Common myeloid progenitor, CD34-positive (primary cell): Measurements from ENCODE around the gene HOGA1.
"Not testable (repeated sequence)": the region's sequence is repeated elsewhere in the genome, so short reads cannot be mapped to it uniquely, and the experiment has no call there.

Source experiments
- CTCF ChIA-PET: fragments of 350-600 bp; sonication (Branson Sonifier 250); formaldehyde crosslinking; loops from one replicate; lab custom pipeline; 2021; ENCODE audit warnings: antibody characterized with exemption; lab: Charles Lee
- POLR2A ChIA-PET: fragments of 350-600 bp; sonication (Branson Sonifier 250); formaldehyde crosslinking; loops from one replicate; lab custom pipeline; 2021; ENCODE audit warnings: antibody characterized with exemption; lab: Charles Lee
- DNase-seq, 3 donors: peaks; one replicate each; pipeline versions ENCODE4 v3.0.0 to v3.0.0-alpha.2; 2013
- H3K27ac ChIP-seq, 2 experiments: 1 replicate in 1 of 2; 2 replicates in 1 of 2; pipeline ENCODE4 v1.7.0; 2013; ENCODE audit warnings: inconsistent platforms in 2 of 2, low read length in 2 of 2, mild to moderate bottlenecking in 2 of 2, low read depth in 1 of 2, moderate library complexity in 1 of 2; ENCODE audit not compliant: severe bottlenecking in 2 of 2, insufficient read depth in 1 of 2, poor library complexity in 1 of 2
- H3K27me3 ChIP-seq, 5 experiments: replicated peaks in 2 of 5; 1 replicate in 3 of 5; 2 replicates in 2 of 5; pipeline versions ENCODE4 v1.6.1 to v1.7.0; 2013; ENCODE audit warnings: low read length in 4 of 5, mild to moderate bottlenecking in 2 of 5, moderate library complexity in 2 of 5, inconsistent platforms in 1 of 5; ENCODE audit not compliant: insufficient read depth in 5 of 5, control insufficient read depth in 4 of 5
- H3K36me3 ChIP-seq, 4 experiments: 1 replicate in 2 of 4; 2 replicates in 2 of 4; pipeline versions ENCODE4 v1.6.1 to v1.7.0; 2013; ENCODE audit warnings: low read length in 3 of 4, control low read depth in 1 of 4, mild to moderate bottlenecking in 1 of 4; ENCODE audit not compliant: control insufficient read depth in 4 of 4, insufficient read depth in 4 of 4
- H3K4me1 ChIP-seq, 4 experiments: 1 replicate in 3 of 4; 2 replicates in 1 of 4; pipeline versions ENCODE4 v1.6.1 to v1.7.1; 2013; ENCODE audit warnings: low read length in 3 of 4, mild to moderate bottlenecking in 3 of 4, control low read depth in 1 of 4, inconsistent platforms in 1 of 4, moderate library complexity in 1 of 4; ENCODE audit not compliant: control insufficient read depth in 4 of 4, insufficient read depth in 4 of 4; ENCODE audit errors: control extremely low read depth in 1 of 4
- H3K4me3 ChIP-seq, 7 experiments: 1 replicate in 4 of 7; 2 replicates in 3 of 7; pipeline versions ENCODE4 v1.5.1 to v1.7.0; 2013; ENCODE audit warnings: mild to moderate bottlenecking in 7 of 7, low read length in 6 of 7, moderate library complexity in 6 of 7, inconsistent platforms in 2 of 7, low read depth in 2 of 7, control low read depth in 1 of 7; ENCODE audit not compliant: insufficient read depth in 4 of 7, control insufficient read depth in 1 of 7; ENCODE audit errors: extremely low read depth in 1 of 7
- H3K9me3 ChIP-seq, 5 experiments: 1 replicate in 4 of 5; 2 replicates in 1 of 5; pipeline versions ENCODE4 v1.6.1 to v1.7.1; 2013; ENCODE audit warnings: low read length in 4 of 5, mild to moderate bottlenecking in 2 of 5, inconsistent platforms in 1 of 5, low read depth in 1 of 5, moderate library complexity in 1 of 5; ENCODE audit not compliant: control insufficient read depth in 4 of 5, insufficient read depth in 2 of 5; ENCODE audit errors: control extremely low read depth in 1 of 5
- WGBS: methylation state at CpG from one replicate; pipeline ENCODE4 v1.1.5; 2013; ENCODE audit not compliant: insufficient coverage; 5-methylcytosine and 5-hydroxymethylcytosine counted together

HOGA1 gene

GRCh38 chr10:97573672-97574071 is 10.5 kb upstream of the HOGA1 start:
- H3K36me3 ChIP-seq, result peaks cover 0 to 8% (median 0%) of the 10 kb centered on the region in 4 experiments
- ChIA-PET POLR2A (no interaction called here), CTCF (interaction anchor here (0.6 to 2.7 kb wide), 5 partner anchors 25 to 1963 kb away, joined by 3 to 8 read pairs (median 3); no protein-coding TSS in a partner anchor)
- no peaks in the 10 kb centered on the region for H3K9me3 ChIP-seq
- H3K4me3 ChIP-seq, result no peak overlapping the region
- WGBS, result 49% methylated on average over 2 of the region's 2 CpGs
- DNase-seq, result no peak
- peaks cover 0 to 12% (median 2%) of the 10 kb centered on the region in 5 experiments for H3K27me3 ChIP-seq
- H3K4me1 ChIP-seq, result peaks cover 0 to 1% (median 0%) of the 10 kb centered on the region in 4 experiments
- no peak overlapping the region for H3K27ac ChIP-seq

- Histone ChIP-seq H3K27me3 (peaks cover 0 to 15% (median 3%) of the 10 kb centered on the region in 5 experiments), H3K4me3 (no peak overlapping the region), H3K9me3 (no peaks in the 10 kb centered on the region), H3K36me3 (peaks cover 0 to 3% (median 0%) of the 10 kb centered on the region in 4 experiments), H3K27ac (no peak overlapping the region), H3K4me1 (peaks cover 0 to 1% (median 0%) of the 10 kb centered on the region in 4 experiments)
- WGBS, result 68% methylated on average over 4 of the region's 4 CpGs
- peak; percentile 41 to 78 (median 77) for DNase-seq
- ChIA-PET CTCF (interaction anchor here (0.9 to 2.7 kb wide), 5 partner anchors 16 to 113 kb away, joined by 3 to 8 read pairs (median 4); no protein-coding TSS in a partner anchor), POLR2A (no interaction called here)
Measured at GRCh38 chr10:97574374-97575126, 9.6 kb upstream of the HOGA1 start.

DNA sequence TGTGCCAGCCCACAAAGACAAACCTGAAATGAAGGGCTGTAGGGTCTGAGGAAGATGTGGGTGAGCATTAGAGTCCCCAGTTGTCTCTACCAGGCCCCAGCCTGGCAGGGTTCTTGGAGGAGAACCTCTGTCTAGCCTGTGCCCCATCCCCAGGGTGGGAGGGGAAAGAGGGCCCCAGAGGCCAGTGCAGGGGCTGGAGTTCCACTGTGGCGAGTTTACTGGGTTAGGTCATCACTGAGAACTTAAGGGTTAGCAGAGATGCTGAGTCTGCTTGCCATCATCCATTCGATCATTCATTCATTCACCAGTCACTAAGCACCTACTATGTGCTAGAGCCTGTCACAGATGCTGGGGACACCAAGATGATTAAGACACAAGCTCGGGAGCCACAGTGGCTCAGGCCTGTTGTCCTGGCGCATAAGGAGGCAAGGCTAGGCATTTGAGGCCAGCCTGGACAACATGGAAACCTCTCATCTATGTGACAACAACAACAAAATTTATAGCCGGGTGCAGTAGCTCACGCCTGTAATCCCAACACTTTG is 9.0 kb upstream of the HOGA1 start:
- Histone ChIP-seq H3K36me3 (peaks cover 0 to 3% (median 0%) of the 10 kb centered on the region in 4 experiments), H3K4me3 (no peak overlapping the region), H3K27me3 (peaks cover 0 to 15% (median 3%) of the 10 kb centered on the region in 5 experiments), H3K27ac (no peak overlapping the region), H3K4me1 (peaks cover 0 to 1% (median 0%) of the 10 kb centered on the region in 4 experiments), H3K9me3 (no peaks in the 10 kb centered on the region)
- ChIA-PET POLR2A (no interaction called here), CTCF (interaction anchor here (0.9 to 1.4 kb wide), 5 partner anchors 9 to 40 kb away, joined by 3 to 5 read pairs (median 4); partner anchors contain the start of gene HOGA1)
- 100% methylated on average over 4 of the region's 6 CpGs for WGBS
- no peak for DNase-seq

DNA sequence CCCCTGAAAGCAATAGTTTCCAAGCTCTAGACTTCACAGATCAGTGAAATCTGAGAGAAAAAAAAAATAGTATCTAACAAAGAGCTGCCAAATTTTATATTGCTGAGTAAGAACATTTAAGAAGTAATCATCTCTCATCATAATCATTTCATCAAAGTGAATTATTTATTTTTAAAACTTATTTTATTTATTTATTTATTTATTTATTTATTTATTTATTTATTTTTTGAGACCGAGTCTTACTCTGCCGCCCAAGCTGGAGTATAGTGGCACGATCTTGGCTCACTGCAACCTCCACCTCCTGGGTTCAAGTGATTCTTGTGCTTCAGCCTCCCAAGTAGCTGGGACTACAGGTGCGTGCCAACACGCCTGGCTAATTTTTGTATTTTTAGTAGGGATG is 7.7 kb upstream of the HOGA1 start:
- ChIA-PET POLR2A (interaction anchor here (0.6 kb wide), 1 partner anchor 285 kb away, joined by 3 read pairs; no protein-coding TSS in a partner anchor), CTCF (interaction anchor here (1.1 to 1.5 kb wide), 4 partner anchors 7 to 39 kb away, joined by 3 to 4 read pairs (median 4); partner anchors contain the start of gene HOGA1)
- not testable (repeated sequence) for DNase-seq, H3K27ac ChIP-seq, H3K36me3 ChIP-seq, H3K4me1 ChIP-seq, H3K4me3 ChIP-seq, H3K9me3 ChIP-seq
- peaks cover 0 to 15% (median 3%) of the 10 kb centered on the region in 5 experiments for H3K27me3 ChIP-seq
- no CpG with 5 or more reads among the region's 5 CpGs for WGBS

GRCh38 chr10:97577701-97578100 is 6.5 kb upstream of the HOGA1 start:
- CTCF ChIA-PET, result interaction anchor here (1.5 kb wide), 1 partner anchor 9 kb away, joined by 4 read pairs; no protein-coding TSS in a partner anchor
- POLR2A ChIA-PET, result no interaction called here
- Histone ChIP-seq H3K9me3 (no peaks in the 10 kb centered on the region), H3K27me3 (peaks cover 0 to 15% (median 3%) of the 10 kb centered on the region in 5 experiments), H3K36me3 (no peaks in the 10 kb centered on the region), H3K4me3 (no peak overlapping the region), H3K4me1 (no peaks in the 10 kb centered on the region), H3K27ac (no peak overlapping the region)
- no peak for DNase-seq
- WGBS, result 76% methylated on average over 9 of the region's 9 CpGs

- no peaks in the 10 kb centered on the region for H3K36me3 ChIP-seq
- ChIA-PET CTCF (interaction anchor here (1.5 kb wide), 1 partner anchor 10 kb away, joined by 4 read pairs; no protein-coding TSS in a partner anchor), POLR2A (no interaction called here)
- H3K27ac ChIP-seq, result no peak overlapping the region
- no peaks in the 10 kb centered on the region for H3K4me1 ChIP-seq
- no peak for DNase-seq
- peak overlapping the region in 1 of 7 experiments; percentile 8 for H3K4me3 ChIP-seq
- 77% methylated on average over 31 of the region's 40 CpGs for WGBS
- H3K27me3 ChIP-seq, result peaks cover 0 to 15% (median 3%) of the 10 kb centered on the region in 5 experiments
- H3K9me3 ChIP-seq, result no peaks in the 10 kb centered on the region
Measured at GRCh38 chr10:97578171-97578844, 5.9 kb upstream of the HOGA1 start.
